ENCODE data around the gene RNF115.

RNF115 gene

DNA sequence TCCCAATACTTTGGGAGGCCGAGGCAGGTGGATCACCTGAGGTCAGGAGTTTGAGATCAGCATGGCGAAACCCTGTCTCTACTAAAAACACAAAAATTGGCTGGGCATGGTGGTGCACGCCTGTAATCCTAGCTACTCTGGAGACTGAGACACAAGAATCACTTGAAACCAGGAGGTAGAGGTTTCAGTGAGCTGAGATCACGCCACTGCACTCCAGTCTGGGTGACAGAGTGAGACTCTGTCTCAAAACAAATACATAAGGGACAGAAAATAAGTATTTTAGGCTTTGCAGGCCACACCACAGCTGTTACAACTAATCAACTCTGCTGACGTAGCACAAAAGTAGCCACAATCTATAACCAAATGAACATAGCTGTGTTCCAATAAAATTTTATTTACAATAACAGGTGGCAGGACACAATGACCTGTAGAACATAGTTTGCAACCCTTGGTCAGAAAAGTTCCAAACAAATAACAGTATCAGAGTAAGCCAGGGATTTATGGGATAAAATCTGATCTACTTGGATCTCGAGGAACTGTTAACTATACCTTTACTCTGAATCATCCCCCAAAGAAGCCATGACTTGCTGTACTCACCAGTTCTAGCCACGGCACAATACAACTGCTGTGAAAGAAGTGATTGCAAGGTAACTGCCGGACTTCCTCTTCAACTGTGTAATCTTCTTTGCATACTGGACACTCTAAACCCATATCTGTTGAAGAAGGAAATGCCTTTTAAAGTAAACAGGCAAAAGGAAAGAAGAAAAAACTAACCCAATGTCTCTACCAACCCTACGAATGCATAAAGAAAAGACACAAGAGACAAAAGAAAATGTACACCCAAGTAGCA is 76.3 kb downstream of the RNF115 start:
- TF ChIP-seq, protein P1, sequence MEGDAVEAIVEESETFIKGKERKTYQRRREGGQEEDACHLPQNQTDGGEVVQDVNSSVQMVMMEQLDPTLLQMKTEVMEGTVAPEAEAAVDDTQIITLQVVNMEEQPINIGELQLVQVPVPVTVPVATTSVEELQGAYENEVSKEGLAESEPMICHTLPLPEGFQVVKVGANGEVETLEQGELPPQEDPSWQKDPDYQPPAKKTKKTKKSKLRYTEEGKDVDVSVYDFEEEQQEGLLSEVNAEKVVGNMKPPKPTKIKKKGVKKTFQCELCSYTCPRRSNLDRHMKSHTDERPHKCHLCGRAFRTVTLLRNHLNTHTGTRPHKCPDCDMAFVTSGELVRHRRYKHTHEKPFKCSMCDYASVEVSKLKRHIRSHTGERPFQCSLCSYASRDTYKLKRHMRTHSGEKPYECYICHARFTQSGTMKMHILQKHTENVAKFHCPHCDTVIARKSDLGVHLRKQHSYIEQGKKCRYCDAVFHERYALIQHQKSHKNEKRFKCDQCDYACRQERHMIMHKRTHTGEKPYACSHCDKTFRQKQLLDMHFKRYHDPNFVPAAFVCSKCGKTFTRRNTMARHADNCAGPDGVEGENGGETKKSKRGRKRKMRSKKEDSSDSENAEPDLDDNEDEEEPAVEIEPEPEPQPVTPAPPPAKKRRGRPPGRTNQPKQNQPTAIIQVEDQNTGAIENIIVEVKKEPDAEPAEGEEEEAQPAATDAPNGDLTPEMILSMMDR (IDR thresholded peaks at IDR 0.05; ENCODE audit: borderline replicate concordance, control extremely low read depth, extremely low read depth, insufficient read depth, missing control alignments): no peak
- in situ Hi-C loops (cut with MboI; ENCODE audit: low sequenced_read_pairs, unreplicated experiment): no loop called here
- no peak for DNase-seq (ENCODE audit: low spot score)

DNA sequence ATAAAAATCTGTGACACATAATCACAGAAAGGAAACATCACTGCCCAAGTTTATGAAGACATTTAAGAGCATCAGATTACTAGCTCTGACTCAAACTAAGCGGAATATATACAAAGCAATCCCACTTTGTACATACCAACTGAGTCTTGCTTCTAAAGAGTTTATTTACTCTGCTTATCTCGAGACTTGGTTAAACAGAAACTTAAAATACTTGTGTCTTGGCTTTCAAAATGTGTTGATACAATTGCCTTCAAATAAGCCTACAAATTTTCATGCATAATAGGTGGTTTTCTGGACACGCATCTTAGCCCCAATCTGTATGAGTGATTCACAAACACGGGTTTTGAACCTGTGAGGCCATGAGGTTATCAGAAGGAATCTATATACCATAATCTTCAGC is 83.6 kb downstream of the RNF115 start:
- in situ Hi-C loops (cut with MboI; ENCODE audit: low sequenced_read_pairs, unreplicated experiment): no loop called here
- TF ChIP-seq, protein P1 (IDR thresholded peaks at IDR 0.05; ENCODE audit: borderline replicate concordance, control extremely low read depth, extremely low read depth, insufficient read depth, missing control alignments): no peak
- no peak for DNase-seq (ENCODE audit: low spot score)

DNA sequence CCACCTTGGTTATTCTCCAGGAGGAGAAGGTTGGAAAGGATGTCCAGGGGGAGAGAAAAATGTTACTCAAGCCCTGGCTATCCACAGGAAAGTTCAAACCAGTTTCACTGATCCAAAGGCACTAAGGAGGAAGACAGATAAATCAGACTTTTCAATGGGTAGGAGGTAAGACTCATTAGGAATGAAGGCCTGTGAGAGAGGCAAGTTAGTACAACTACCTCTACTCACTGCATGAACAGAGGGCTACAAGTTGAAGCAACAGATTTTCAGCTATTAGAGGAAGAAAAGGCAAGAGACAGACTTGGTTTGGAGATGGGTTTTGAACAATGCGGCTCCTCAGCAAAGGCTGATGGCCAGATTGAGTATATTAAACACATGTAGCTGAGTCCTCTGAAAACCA is 87.7 kb downstream of the RNF115 start:
- DNase-seq (ENCODE audit: low spot score): no peak
- TF ChIP-seq, protein P1 (IDR thresholded peaks at IDR 0.05; ENCODE audit: borderline replicate concordance, control extremely low read depth, extremely low read depth, insufficient read depth, missing control alignments): no peak
- in situ Hi-C loops (cut with MboI; ENCODE audit: low sequenced_read_pairs, unreplicated experiment): no loop called here

DNA sequence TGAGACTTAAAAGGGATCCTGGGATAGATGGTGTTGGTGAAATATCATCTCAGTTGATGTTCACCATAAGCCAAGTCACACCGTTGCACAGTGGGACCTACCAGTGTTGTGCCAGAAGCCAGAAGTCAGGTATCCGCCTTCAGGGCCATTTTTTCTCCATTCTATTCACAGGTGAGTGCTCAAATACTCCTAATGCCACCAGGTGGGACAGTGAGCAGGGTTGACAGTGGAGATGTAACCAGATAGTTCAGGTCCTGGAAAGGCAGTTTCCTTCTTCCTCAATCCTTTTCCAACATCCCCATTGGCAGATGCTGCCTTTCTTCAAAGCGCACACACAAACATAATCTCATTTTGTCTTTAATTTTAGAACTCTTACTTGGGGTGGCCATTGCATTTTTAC is 93.0 kb downstream of the RNF115 start:
- TF ChIP-seq, protein P1 (IDR thresholded peaks at IDR 0.05; ENCODE audit: borderline replicate concordance, control extremely low read depth, extremely low read depth, insufficient read depth, missing control alignments): no peak
- no peak for DNase-seq (ENCODE audit: low spot score)
- in situ Hi-C loops (cut with MboI; ENCODE audit: low sequenced_read_pairs, unreplicated experiment): no loop called here

DNA sequence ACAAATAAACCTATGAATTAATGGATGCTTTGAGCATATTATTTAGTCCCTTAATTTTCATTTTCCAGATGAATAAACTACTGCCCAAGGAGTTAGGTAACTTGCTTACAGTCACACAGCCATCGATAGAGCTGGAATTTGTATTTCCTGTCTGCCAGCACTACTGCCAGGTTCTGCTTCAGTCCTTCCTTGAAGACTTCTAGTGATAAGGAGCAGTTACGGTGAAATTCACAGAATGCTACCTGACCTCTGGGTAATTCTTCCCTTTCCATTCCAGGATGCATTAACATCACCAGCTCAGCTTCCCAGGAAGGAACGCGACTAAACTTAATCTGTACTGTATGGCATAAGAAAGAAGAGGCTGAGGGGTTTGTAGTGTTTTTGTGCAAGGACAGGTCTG is 93.4 kb downstream of the RNF115 start:
- DNase-seq (ENCODE audit: low spot score): no peak
- in situ Hi-C loops (cut with MboI; ENCODE audit: low sequenced_read_pairs, unreplicated experiment): no loop called here
- TF ChIP-seq, protein P1 (IDR thresholded peaks at IDR 0.05; ENCODE audit: borderline replicate concordance, control extremely low read depth, extremely low read depth, insufficient read depth, missing control alignments): no peak

DNA sequence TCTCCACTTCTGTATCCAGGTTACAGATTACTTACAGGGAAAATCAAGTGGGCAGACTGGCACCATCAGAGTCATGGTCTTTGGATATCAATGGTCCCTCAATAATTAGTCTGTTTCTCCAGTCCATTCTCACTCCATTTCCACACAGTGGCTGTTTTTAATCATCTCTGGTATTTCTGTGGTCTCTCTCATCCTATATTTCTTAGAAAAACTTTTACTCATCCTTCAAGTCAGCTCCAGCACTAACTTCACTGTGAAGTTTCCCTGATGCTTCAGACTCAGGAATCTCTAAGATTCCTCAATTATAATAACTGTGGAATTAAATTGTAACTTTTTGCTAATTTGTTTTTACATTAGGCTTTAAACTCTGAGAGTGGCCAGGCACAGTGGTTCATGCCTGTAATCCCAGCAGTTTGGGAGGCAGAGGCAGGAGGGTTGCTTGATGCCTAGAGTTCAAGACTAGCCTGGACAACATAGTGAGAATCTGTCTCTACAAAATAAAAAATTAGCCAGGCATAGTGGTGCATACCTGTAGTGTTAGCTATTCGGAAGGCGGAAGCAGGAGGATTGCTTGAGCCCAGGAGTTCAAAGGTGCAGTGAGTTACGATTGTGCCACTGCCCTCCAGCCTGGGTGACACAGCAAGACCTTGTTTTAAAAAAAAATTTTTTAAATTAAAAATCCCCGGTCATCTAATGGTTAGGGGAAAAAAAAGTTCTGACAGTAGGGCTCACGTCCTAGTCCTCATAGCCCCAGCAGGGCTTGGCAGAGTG is 94.0 kb downstream of the RNF115 start:
- in situ Hi-C loops (cut with MboI; ENCODE audit: low sequenced_read_pairs, unreplicated experiment): no loop called here
- TF ChIP-seq, protein P1 (IDR thresholded peaks at IDR 0.05; ENCODE audit: borderline replicate concordance, control extremely low read depth, extremely low read depth, insufficient read depth, missing control alignments): no peak
- DNase-seq (ENCODE audit: low spot score): no peak

Data from GM13976 (cell line).